IMR-90 (cell line): Measurements from ENCODE around the gene NUDT8. TPM values are rescaled to one million over a fixed set of nuclear protein-coding genes. Genes with fewer than 3 reads are reported as not detected.

ENCODE experiments used
- ATAC-seq: fragments of 200-7000 bp; cut with Tn5 transposase; 2 replicates; pipeline ENCODE4 v1.9.1; 2020; ENCODE audit warnings: low read depth, mild to moderate bottlenecking, moderate library complexity
- BruUV-seq: library from RNA; stranded (reverse); fragments of 400-500 nt; replicated peaks from 2 replicates; lab custom pipeline; 2021; lab: Mats Ljungman, UMichigan
- CTCF ChIA-PET: fragments of 300-600 bp; formaldehyde crosslinking; extraction: SDS; loops from one replicate; lab custom pipeline; 2021; ENCODE audit warnings: antibody characterized with exemption; lab: Yijun Ruan, JAX
- POLR2A ChIA-PET: fragments of 300-600 bp; sonication (Branson Sonifier 250); formaldehyde crosslinking; loops from one replicate; lab custom pipeline; 2022; ENCODE audit warnings: antibody characterized with exemption; ENCODE audit not compliant: unreplicated experiment; lab: Charles Lee
- DNase-seq: peaks from one replicate; pipeline ENCODE4 v3.0.0; 2013
- H2AFZ ChIP-seq: replicated peaks from 2 replicates; pipeline ENCODE3; 2013; ENCODE audit warnings: low read length, mild to moderate bottlenecking; ENCODE audit not compliant: poor library complexity
- H2AK5ac ChIP-seq: 2 replicates; pipeline ENCODE4 v1.6.1; 2013; ENCODE audit warnings: low read depth, low read length, inconsistent platforms
- H2AK9ac ChIP-seq: replicated peaks from 2 replicates; pipeline ENCODE3; 2013; ENCODE audit warnings: mild to moderate bottlenecking, low read depth, low read length, moderate library complexity; ENCODE audit not compliant: poor library complexity
- H2BK120ac ChIP-seq: 2 replicates; pipeline ENCODE4 v1.6.1; 2013; ENCODE audit warnings: low read depth, low read length, inconsistent platforms
- H2BK15ac ChIP-seq: 3 replicates; pipeline ENCODE4 v1.6.1; 2013; ENCODE audit warnings: low read depth, low read length, inconsistent platforms
- H2BK20ac ChIP-seq: 2 replicates; pipeline ENCODE4 v1.6.1; 2013; ENCODE audit warnings: low read depth, mild to moderate bottlenecking, inconsistent platforms, low read length, moderate library complexity
- H2BK5ac ChIP-seq: 2 replicates; pipeline ENCODE4 v1.6.1; 2013; ENCODE audit warnings: mild to moderate bottlenecking, low read depth, low read length, inconsistent platforms; ENCODE audit not compliant: poor library complexity, severe bottlenecking
- H3K14ac ChIP-seq: replicated peaks from 2 replicates; pipeline ENCODE4 v1.6.1; 2013; ENCODE audit warnings: low read depth, low read length, inconsistent platforms
- H3K18ac ChIP-seq: 2 replicates; pipeline ENCODE4 v1.6.1; 2013; ENCODE audit warnings: low read depth, low read length, control low read depth
- H3K23ac ChIP-seq: 2 replicates; pipeline ENCODE4 v1.6.1; 2013; ENCODE audit warnings: low read depth, low read length, inconsistent platforms
- H3K27ac ChIP-seq: 2 replicates; pipeline ENCODE4 v1.5.1; 2013; ENCODE audit warnings: mild to moderate bottlenecking, control low read depth, low read length; ENCODE audit not compliant: insufficient read depth
- H3K27me3 ChIP-seq: 2 replicates; pipeline ENCODE4 v1.6.1; 2013; ENCODE audit warnings: low read length; ENCODE audit not compliant: control insufficient read depth, insufficient read depth
- H3K36me3 ChIP-seq: 2 replicates; pipeline ENCODE4 v1.6.1; 2013; ENCODE audit warnings: low read length, mixed read lengths; ENCODE audit not compliant: control insufficient read depth, insufficient read depth
- H3K4ac ChIP-seq: 2 replicates; pipeline ENCODE4 v1.6.1; 2013; ENCODE audit warnings: low read depth, low read length, inconsistent platforms
- H3K4me1 ChIP-seq: 2 replicates; pipeline ENCODE4 v1.6.1; 2013; ENCODE audit warnings: low read length, mixed read lengths; ENCODE audit not compliant: control insufficient read depth, insufficient read depth
- H3K4me2 ChIP-seq: 2 replicates; pipeline ENCODE4 v1.6.1; 2013; ENCODE audit warnings: low read depth, mild to moderate bottlenecking, control low read depth, low read length, moderate library complexity
- H3K4me3 ChIP-seq: 2 replicates; pipeline ENCODE4 v1.5.1; 2013; ENCODE audit warnings: low read depth, mild to moderate bottlenecking, control low read depth, low read length, moderate library complexity; ENCODE audit not compliant: insufficient read depth
- H3K56ac ChIP-seq: 2 replicates; pipeline ENCODE4 v1.6.1; 2013; ENCODE audit warnings: low read length, inconsistent platforms; ENCODE audit not compliant: insufficient read depth; ENCODE audit errors: extremely low read depth
- H3K79me1 ChIP-seq, 2 experiments: 2 replicates each; pipeline ENCODE4 v1.6.1; 2013; ENCODE audit warnings: low read length in 2 of 2, inconsistent platforms in 1 of 2, low read depth in 1 of 2
- H3K9ac ChIP-seq: 2 replicates; pipeline ENCODE4 v1.6.1; 2013; ENCODE audit warnings: low read depth, low read length, control low read depth
- H3K9me1 ChIP-seq: 2 replicates; pipeline ENCODE4 v1.6.1; 2013; ENCODE audit warnings: low read length, inconsistent platforms; ENCODE audit not compliant: insufficient read depth
- H3K9me3 ChIP-seq: 2 replicates; pipeline ENCODE4 v1.6.1; 2013; ENCODE audit warnings: low read length; ENCODE audit not compliant: control insufficient read depth, insufficient read depth
- H4K20me1 ChIP-seq: 2 replicates; pipeline ENCODE4 v1.6.1; 2013; ENCODE audit warnings: low read length, inconsistent platforms; ENCODE audit not compliant: insufficient read depth
- H4K5ac ChIP-seq: 2 replicates; pipeline ENCODE4 v1.6.1; 2013; ENCODE audit warnings: mild to moderate bottlenecking, low read depth, low read length, control low read depth
- H4K8ac ChIP-seq, 2 experiments: 2 replicates each; pipeline ENCODE4 v1.6.1; 2013; ENCODE audit warnings: low read depth in 2 of 2, low read length in 2 of 2, control low read depth in 1 of 2, inconsistent platforms in 1 of 2
- H4K91ac ChIP-seq: 2 replicates; pipeline ENCODE4 v1.6.1; 2013; ENCODE audit warnings: low read depth, low read length, inconsistent platforms; ENCODE audit not compliant: insufficient read depth
- POLR2A ChIP-seq: IDR thresholded peaks from 2 replicates; pipeline ENCODE4 v1.6.1; 2012; ENCODE audit warnings: mild to moderate bottlenecking, low read depth, low read length
- SMC3 ChIP-seq: fragments of 150-350 bp; IDR thresholded peaks from 2 replicates; pipeline ENCODE4 v1.6.1; 2016; ENCODE audit warnings: low read depth, mild to moderate bottlenecking, antibody characterized with exemption, low read length, moderate library complexity
- WGBS, 2 experiments: methylation state at CpG; one replicate each; pipeline versions ENCODE4 v1.1.5 to v1.1.7; 2013; ENCODE audit warnings: missing lambda C conversion rate in 2 of 2; ENCODE audit not compliant: insufficient read length in 1 of 2; ENCODE audit errors: extremely low coverage in 2 of 2; 5-methylcytosine and 5-hydroxymethylcytosine counted together
- dilution Hi-C: fragments of 300-500 bp; cut with HindIII; formaldehyde crosslinking; loops from one replicate; pipeline ENCODE4 v1.14.3; 2018; ENCODE audit warnings: low sequenced_read_pairs; ENCODE audit not compliant: unreplicated experiment
- in situ Hi-C: fragments of 300-500 bp; cut with MboI; formaldehyde crosslinking; loops from 3 replicates; pipeline ENCODE4 v1.14.3; 2019; ENCODE audit warnings: low sequenced_read_pairs, inconsistent platforms, mixed read lengths
- intact Hi-C: fragments of 100-400 bp; cut with micrococcal nuclease; formaldehyde crosslinking; loops from 2 replicates; pipeline ENCODE4 v1.10.0; 2022
- polyA plus RNA-seq, 3 experiments: library from polyadenylated mRNA; depleted of rRNA; stranded (reverse); fragments of >200 nt; gene quantifications; 2 replicates each; pipeline ENCODE4 v1.2.3, GENCODE V29; 2012; ENCODE audit warnings: low replicate concordance in 1 of 3
- total RNA-seq: library from RNA; depleted of rRNA; stranded (reverse); fragments of >200 nt; gene quantifications from 2 replicates; pipeline ENCODE4 v1.2.3, GENCODE V29; 2012

NUDT8 gene
- total and polyA plus RNA-seq, 2 of the 4 experiments (the other 2 are of a cell fraction) = 1.4 to 2.5 TPM

- no peak overlapping the region for H3K9ac ChIP-seq
- no peak overlapping the region for H4K91ac ChIP-seq
- no peaks in the 10 kb centered on the region for H4K20me1 ChIP-seq
- no peak overlapping the region for H2AK5ac ChIP-seq
- peak overlapping the region; percentile 91 for H2AK9ac ChIP-seq
- peak overlapping the region; percentile 32 for H2AFZ ChIP-seq
- ATAC-seq = no peak
- H3K18ac ChIP-seq = no peak overlapping the region
- H2BK5ac ChIP-seq = no peak overlapping the region
- no peak overlapping the region; a peak in 1 of 4 replicates for H4K8ac ChIP-seq
- H3K79me1 ChIP-seq = no peaks in the 10 kb centered on the region
- in situ Hi-C loops = no loop called here
- H3K4ac ChIP-seq = no peak overlapping the region
- TF ChIP-seq POLR2A (no peak), SMC3 (no peak)
- H3K23ac ChIP-seq = no peak overlapping the region
- WGBS, 2 experiments = 81% methylated on average over 3 of the region's 7 CpGs; no CpG with 5 or more reads in 1 of the 2 experiments
- no peak overlapping the region for H3K27ac ChIP-seq
- CTCF ChIA-PET = no interaction called here
- no peak overlapping the region for H2BK15ac ChIP-seq
- no peak overlapping the region for H3K4me3 ChIP-seq
- POLR2A ChIA-PET = no interaction called here
- H3K9me1 ChIP-seq = peaks cover 4% of the 10 kb centered on the region; the same call in 1 of the 2 replicates
- H4K5ac ChIP-seq = no peak overlapping the region
- BruUV-seq = no TSS peak
- no peak overlapping the region for H2BK20ac ChIP-seq
- H3K9me3 ChIP-seq = no peaks in the 10 kb centered on the region
- H3K56ac ChIP-seq = no peak overlapping the region
- no peak overlapping the region for H3K4me2 ChIP-seq
- dilution Hi-C loops = no loop called here
- H3K4me1 ChIP-seq = 0 out of 2 replicates have a peak, but pooled peaks cover 3% of the 10 kb centered on the region
- no peaks in the 10 kb centered on the region for H3K36me3 ChIP-seq
- DNase-seq = no peak
- intact Hi-C loops = no loop called here
- peaks cover 5% of the 10 kb centered on the region; the same call in 1 of the 2 replicates for H3K27me3 ChIP-seq
- H3K14ac ChIP-seq = no peak overlapping the region
- H2BK120ac ChIP-seq = no peak overlapping the region
These were observed 1.7 kb upstream of the NUDT8 start for GRCh38 chr11:67631411-67631810.
